PC-3 (cell line): Measurements from ENCODE around the gene NPRL2.
"Not testable (repeated sequence)": the region's sequence is repeated elsewhere in the genome, so short reads cannot be mapped to it uniquely, and the experiment has no call there.

Experiments used
- EZH2phosphoT487 ChIP-seq: fragments of 300-600 bp; sonication (generic); IDR thresholded peaks from 2 replicates; pipeline ENCODE4 v1.6.1; 2018; ENCODE audit warnings: mild to moderate bottlenecking, antibody characterized with exemption, low read length, borderline replicate concordance
- TF ChIP-seq, protein P1 (sequence below): fragments of 300-600 bp; sonication (generic); conservative IDR thresholded peaks from 2 replicates; pipeline ENCODE4 v1.5.1; 2017; ENCODE audit warnings: antibody characterized with exemption, low read depth, mild to moderate bottlenecking, low read length

DNA sequence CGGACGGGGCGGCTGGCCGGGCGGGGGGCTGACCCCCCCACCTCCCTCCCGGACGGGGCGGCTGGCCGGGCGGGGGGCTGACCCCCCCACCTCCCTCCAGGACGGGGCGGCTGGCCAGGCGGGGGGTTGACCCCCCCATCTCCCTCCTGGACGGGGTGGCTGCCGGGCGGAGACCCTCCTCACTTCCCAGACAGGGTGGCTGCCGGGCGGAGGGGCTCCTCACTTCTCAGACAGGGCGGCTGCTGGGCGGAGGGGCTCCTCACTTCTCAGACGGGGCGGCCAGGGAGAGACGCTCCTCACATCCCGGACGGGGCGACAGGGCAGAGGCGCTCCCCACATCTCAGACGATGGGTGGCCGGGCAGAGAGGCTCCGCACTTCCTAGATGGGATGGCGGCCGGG, 38.5 kb downstream of the NPRL2 start:
- TF ChIP-seq, protein P1, sequence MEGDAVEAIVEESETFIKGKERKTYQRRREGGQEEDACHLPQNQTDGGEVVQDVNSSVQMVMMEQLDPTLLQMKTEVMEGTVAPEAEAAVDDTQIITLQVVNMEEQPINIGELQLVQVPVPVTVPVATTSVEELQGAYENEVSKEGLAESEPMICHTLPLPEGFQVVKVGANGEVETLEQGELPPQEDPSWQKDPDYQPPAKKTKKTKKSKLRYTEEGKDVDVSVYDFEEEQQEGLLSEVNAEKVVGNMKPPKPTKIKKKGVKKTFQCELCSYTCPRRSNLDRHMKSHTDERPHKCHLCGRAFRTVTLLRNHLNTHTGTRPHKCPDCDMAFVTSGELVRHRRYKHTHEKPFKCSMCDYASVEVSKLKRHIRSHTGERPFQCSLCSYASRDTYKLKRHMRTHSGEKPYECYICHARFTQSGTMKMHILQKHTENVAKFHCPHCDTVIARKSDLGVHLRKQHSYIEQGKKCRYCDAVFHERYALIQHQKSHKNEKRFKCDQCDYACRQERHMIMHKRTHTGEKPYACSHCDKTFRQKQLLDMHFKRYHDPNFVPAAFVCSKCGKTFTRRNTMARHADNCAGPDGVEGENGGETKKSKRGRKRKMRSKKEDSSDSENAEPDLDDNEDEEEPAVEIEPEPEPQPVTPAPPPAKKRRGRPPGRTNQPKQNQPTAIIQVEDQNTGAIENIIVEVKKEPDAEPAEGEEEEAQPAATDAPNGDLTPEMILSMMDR, result not testable (repeated sequence)
- TF ChIP-seq EZH2phosphoT487, result not testable (repeated sequence)
